Mesothelial cell of epicardium (in vitro differentiated cells): ENCODE data around the gene DBX1. TPM values are rescaled to one million over a fixed set of nuclear protein-coding genes. Genes with fewer than 3 reads are reported as not detected.
A peak's percentile ranks its signal among the peaks of the same experiment; 100 is the strongest.

Experiments
- DNase-seq, 2 experiments: peaks; one replicate each; pipeline ENCODE4 v3.0.0; 2021; ENCODE audit warnings: low spot score in 2 of 2; ENCODE audit not compliant: unreplicated experiment in 2 of 2
- H3K27ac Mint-ChIP-seq: 2 replicates; pipeline ENCODE4 v1.8.0; 2021; ENCODE audit warnings: mixed read lengths
- H3K27me3 Mint-ChIP-seq: 2 replicates; pipeline ENCODE4 v1.8.0; 2021; ENCODE audit warnings: low read depth, mixed read lengths
- H3K36me3 Mint-ChIP-seq: 2 replicates; pipeline ENCODE4 v1.8.0; 2021; ENCODE audit warnings: mixed read lengths
- H3K4me1 Mint-ChIP-seq: 2 replicates; pipeline ENCODE4 v1.8.0; 2021; ENCODE audit warnings: mixed read lengths
- H3K4me3 Mint-ChIP-seq: 2 replicates; pipeline ENCODE4 v1.8.0; 2021; ENCODE audit warnings: mild to moderate bottlenecking, moderate library complexity, mixed read lengths
- H3K9me3 Mint-ChIP-seq: 2 replicates; pipeline ENCODE4 v1.8.0; 2021; ENCODE audit warnings: mixed read lengths
- total RNA-seq: library from RNA; stranded (reverse); gene quantifications from 3 replicates; pipeline ENCODE4 v1.2.1, GENCODE V29; 2021
- TF ChIP-seq, protein P1 (sequence below): fragments of 200-600 bp; sonication (generic); IDR thresholded peaks from one replicate; pipeline ENCODE4 v1.5.0; 2021; ENCODE audit warnings: antibody characterized with exemption; ENCODE audit not compliant: unreplicated experiment

DBX1 gene
- total RNA-seq, 1 donor from 2014 or later = not detected

DNA sequence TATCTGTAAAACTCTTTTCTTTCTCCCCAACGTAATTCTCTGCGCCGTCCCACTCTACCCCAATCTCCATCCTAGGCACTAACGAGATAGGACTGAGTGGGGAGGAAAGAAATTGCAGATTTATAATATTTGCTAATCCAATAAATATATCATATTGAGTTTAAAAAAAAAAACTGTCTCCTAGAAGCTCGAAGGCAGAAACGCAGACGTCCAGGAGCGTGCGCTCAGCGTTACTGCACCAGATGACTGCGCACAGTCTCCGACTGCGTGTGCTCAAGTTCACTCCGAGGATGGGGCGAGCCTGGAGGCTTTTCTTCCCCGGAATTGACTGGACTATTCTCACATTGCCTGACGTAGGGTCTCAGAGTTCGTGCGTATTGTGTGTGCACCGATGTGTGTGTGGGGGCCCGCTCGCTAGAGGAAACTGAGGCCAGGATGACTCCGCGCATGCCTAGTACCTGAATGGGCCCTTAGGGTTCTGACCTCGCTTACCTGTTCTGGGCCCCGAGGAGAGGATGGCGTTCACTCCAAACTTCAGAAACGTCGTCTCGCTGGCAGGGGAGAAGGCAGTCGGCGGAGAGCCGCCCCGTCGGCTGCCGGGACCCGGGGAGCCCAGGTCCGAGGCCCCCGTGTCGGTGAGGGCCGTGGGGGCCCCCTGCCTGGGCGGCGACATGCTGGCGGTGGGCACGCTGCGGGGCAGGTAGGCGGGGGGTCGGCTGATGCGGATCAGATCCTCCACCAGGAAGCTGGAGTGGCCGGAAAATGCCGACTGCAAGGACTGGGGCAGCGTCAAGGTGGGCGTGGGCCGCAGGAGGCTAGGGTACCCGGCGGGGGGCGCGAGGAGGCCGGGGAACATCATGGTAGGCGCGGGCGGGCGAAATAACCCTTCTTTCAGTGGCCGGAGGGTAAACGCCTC lies 551 bp downstream of the DBX1 start:
- Mint-ChIP-seq H3K4me3 (no peak overlapping the region), H3K4me1 (peaks cover 34% of the 10 kb centered on the region), H3K27me3 (peaks cover 99% of the 10 kb centered on the region), H3K36me3 (no peaks in the 10 kb centered on the region), H3K9me3 (no peaks in the 10 kb centered on the region), H3K27ac (no peak overlapping the region)
- no peak for DNase-seq
- TF ChIP-seq, protein P1, sequence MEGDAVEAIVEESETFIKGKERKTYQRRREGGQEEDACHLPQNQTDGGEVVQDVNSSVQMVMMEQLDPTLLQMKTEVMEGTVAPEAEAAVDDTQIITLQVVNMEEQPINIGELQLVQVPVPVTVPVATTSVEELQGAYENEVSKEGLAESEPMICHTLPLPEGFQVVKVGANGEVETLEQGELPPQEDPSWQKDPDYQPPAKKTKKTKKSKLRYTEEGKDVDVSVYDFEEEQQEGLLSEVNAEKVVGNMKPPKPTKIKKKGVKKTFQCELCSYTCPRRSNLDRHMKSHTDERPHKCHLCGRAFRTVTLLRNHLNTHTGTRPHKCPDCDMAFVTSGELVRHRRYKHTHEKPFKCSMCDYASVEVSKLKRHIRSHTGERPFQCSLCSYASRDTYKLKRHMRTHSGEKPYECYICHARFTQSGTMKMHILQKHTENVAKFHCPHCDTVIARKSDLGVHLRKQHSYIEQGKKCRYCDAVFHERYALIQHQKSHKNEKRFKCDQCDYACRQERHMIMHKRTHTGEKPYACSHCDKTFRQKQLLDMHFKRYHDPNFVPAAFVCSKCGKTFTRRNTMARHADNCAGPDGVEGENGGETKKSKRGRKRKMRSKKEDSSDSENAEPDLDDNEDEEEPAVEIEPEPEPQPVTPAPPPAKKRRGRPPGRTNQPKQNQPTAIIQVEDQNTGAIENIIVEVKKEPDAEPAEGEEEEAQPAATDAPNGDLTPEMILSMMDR = no peak

DNA sequence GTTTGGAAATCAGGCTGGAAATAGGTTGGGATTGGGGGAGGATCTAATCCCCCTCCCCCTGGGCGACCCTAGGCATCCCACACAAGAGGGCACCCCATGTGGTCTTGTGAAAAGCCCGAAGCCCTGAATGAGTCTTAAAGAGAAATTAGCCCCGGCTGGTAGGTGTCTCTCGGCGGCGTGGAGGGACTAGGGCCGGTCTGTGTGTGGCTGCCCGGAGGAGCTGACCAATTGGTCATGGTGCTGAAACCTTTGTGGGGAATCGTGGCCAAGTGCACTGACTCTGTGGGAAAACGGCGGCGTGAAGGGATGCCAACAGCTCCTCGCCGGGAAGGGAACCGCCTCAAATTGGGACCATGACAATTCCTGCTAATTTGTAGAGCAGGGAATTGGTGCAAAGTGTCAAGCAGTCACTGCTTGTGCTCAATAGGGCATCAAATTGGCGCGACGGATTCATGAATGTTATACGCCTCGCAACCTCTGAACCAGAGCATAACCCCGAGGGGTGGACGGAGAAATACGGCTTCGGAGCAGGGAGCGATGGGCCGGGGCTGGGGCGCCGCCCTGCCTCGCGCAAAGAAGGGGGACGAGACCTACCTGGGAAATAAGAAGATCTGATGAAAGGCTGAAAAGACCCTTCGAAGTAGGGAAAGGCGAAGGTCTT lies 1.5 kb downstream of the DBX1 start:
- H3K4me1 Mint-ChIP-seq = peaks cover 32% of the 10 kb centered on the region
- no peaks in the 10 kb centered on the region for H3K9me3 Mint-ChIP-seq
- H3K36me3 Mint-ChIP-seq = no peaks in the 10 kb centered on the region
- peaks cover 99% of the 10 kb centered on the region for H3K27me3 Mint-ChIP-seq
- peak; percentile 59 to 84 for DNase-seq
- H3K27ac Mint-ChIP-seq = no peak overlapping the region
- no peak overlapping the region for H3K4me3 Mint-ChIP-seq
- TF ChIP-seq, protein P1 = no peak

DNA sequence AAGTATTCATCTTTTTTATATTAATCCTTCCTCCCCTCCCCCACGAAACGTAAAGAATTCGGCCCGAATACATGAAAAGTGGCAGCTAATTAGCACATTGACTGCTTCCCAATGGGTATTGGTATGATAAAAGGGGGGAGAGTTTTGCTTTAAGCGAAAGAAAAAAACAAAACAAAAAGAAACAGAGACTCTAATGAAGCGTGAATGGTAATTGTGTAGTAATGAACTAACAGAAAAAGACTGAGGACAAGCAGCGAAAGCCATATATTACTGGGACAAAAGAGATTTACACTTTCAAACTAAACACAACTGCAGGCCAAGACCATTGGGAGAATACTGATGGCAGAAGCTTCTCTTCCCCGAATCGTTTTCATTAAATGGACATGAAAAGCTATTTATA lies 2.5 kb downstream of the DBX1 start:
- H3K27ac Mint-ChIP-seq = no peak overlapping the region
- no peak overlapping the region for H3K4me3 Mint-ChIP-seq
- H3K27me3 Mint-ChIP-seq = peaks cover 97% of the 10 kb centered on the region
- DNase-seq = no peak
- H3K4me1 Mint-ChIP-seq = peaks cover 23% of the 10 kb centered on the region
- no peaks in the 10 kb centered on the region for H3K9me3 Mint-ChIP-seq
- H3K36me3 Mint-ChIP-seq = no peaks in the 10 kb centered on the region
- TF ChIP-seq, protein P1 = no peak

DNA sequence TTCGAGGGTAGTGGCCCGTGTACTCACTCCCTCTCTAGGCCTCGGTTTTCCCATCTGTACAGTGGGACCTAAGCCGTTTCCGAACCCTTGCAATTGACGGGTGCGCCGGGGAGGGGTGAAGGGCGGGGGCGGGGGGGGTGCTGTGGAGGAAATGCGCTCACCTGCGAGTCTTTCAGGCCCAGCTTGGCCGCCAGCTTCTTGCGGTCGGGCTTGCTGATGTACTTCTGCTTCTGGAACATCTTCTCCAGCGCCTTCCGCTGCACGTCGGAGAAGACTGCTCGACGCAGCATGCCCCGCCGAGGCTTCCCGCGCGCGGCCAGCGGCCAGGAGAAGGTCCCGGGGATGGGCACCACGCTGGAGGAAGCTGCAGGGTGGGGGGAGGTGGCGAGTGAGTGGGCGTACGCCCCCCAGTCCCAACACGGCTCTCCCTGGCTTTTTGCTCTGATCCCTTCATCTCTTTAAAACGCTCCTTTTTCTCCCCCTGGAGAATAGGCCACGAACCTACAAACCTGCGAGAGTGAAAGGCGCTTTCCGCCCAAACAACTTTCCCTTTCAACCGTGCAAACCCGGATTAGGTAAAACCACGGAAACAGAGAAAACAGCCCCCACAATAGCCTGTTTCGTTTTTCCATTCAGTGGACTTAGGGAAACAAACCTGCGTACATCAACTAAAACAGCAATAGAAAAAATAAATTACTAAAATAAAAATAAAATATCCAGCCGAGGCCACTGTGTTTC lies 3.2 kb downstream of the DBX1 start:
- H3K4me1 Mint-ChIP-seq = peaks cover 18% of the 10 kb centered on the region
- H3K27ac Mint-ChIP-seq = no peak overlapping the region
- no peaks in the 10 kb centered on the region for H3K9me3 Mint-ChIP-seq
- peaks cover 93% of the 10 kb centered on the region for H3K27me3 Mint-ChIP-seq
- TF ChIP-seq, protein P1 = no peak
- H3K36me3 Mint-ChIP-seq = no peaks in the 10 kb centered on the region
- peak overlapping the region; percentile 39 for H3K4me3 Mint-ChIP-seq
- no peak for DNase-seq

DNA sequence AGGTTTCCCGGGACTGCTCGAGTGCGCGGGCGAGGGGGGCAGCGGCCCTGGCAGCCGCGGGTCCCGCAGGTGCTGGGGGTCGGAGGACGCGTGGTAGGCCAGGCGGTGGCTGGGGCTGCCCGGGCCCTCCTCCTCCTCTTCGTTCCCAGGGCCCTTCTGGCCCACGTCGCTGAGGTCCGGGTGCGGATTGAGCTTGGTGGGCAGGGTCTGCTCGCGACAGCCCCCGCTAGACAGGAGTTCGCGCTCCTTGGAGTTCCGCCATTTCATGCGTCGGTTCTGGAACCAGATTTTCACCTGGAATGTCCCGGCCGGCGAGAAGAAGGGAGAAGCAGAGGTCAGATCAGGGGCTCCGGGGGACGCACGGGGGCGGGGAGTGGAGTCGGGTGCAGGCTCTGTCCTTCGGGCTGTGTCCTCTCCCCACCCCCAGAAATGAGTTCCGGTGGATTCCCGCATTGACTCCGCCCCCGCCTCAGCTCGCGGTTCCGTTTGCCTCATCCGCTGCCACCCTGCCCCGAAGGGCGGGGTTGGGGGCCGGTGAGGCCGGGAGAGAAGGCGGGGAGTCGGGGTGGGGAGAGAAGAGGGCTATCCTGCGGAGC lies 3.9 kb downstream of the DBX1 start:
- H3K36me3 Mint-ChIP-seq = no peaks in the 10 kb centered on the region
- H3K4me1 Mint-ChIP-seq = peaks cover 13% of the 10 kb centered on the region
- DNase-seq = no peak
- H3K9me3 Mint-ChIP-seq = no peaks in the 10 kb centered on the region
- H3K4me3 Mint-ChIP-seq = peak overlapping the region; percentile 63
- TF ChIP-seq, protein P1 = no peak
- H3K27me3 Mint-ChIP-seq = peaks cover 87% of the 10 kb centered on the region
- no peak overlapping the region for H3K27ac Mint-ChIP-seq
